Esophagus muscularis mucosa (tissue), 4 donors: Measurements from ENCODE around the gene WNT3. TPM values are rescaled to one million over a fixed set of nuclear protein-coding genes. Genes with fewer than 3 reads are reported as not detected.

Experiments used
- DNase-seq: peaks from one replicate; pipeline ENCODE4 v3.0.0-alpha.2; 2017; ENCODE audit errors: extremely low spot score
- H3K27ac ChIP-seq, 4 donors: fragments of 200-600 bp; sonication (generic); replicated peaks in 1 of 4; 1 replicate in 3 of 4; 2 replicates in 1 of 4; pipeline ENCODE4 v1.5.1; 2016 to 2019; ENCODE audit warnings: mild to moderate bottlenecking in 1 of 4
- H3K27me3 ChIP-seq, 4 donors: fragments of 200-600 bp; sonication (generic); one replicate each; pipeline versions ENCODE4 v1.5.1 to v1.6.0; 2016 to 2019
- H3K36me3 ChIP-seq, 4 donors: fragments of 200-600 bp; sonication (generic); one replicate each; pipeline ENCODE4 v1.5.1; 2016 to 2019
- H3K4me1 ChIP-seq, 4 donors: fragments of 200-600 bp; sonication (generic); one replicate each; pipeline ENCODE4 v1.5.1; 2016 to 2019
- H3K4me3 ChIP-seq, 4 donors: fragments of 200-600 bp; sonication (generic); 1 replicate in 2 of 4; 2 replicates in 2 of 4; pipeline ENCODE4 v1.5.1; 2016 to 2019; ENCODE audit warnings: mild to moderate bottlenecking in 4 of 4, moderate library complexity in 1 of 4
- H3K9me3 ChIP-seq, 4 donors: fragments of 200-600 bp; sonication (generic); 1 replicate in 3 of 4; 2 replicates in 1 of 4; pipeline ENCODE4 v1.5.1; 2016 to 2019
- EP300 ChIP-seq: sonication (generic); formaldehyde crosslinking; IDR thresholded peaks from one replicate; pipeline ENCODE4 v1.6.1; 2017; ENCODE audit warnings: antibody characterized with exemption
- POLR2A ChIP-seq: fragments of 450-650 bp; IDR thresholded peaks from one replicate; pipeline ENCODE4 v1.6.1; 2017; ENCODE audit warnings: antibody characterized with exemption, moderate library complexity, mild to moderate bottlenecking, low read depth
- POLR2AphosphoS5 ChIP-seq, 2 donors: sonication (generic); formaldehyde crosslinking; IDR thresholded peaks; one replicate each; pipeline ENCODE4 v1.6.1; 2017; ENCODE audit warnings: antibody characterized with exemption in 2 of 2
- WGBS: methylation state at CpG from one replicate; pipeline ENCODE4 v1.1.5; 2018; 5-methylcytosine and 5-hydroxymethylcytosine counted together
- intact Hi-C: fragments of 100-400 bp; cut with DNase I; formaldehyde crosslinking; loops from one replicate; pipeline ENCODE4 v1.15.1; 2023
- total RNA-seq, 4 donors: library from RNA; depleted of rRNA; stranded (reverse); fragments of >200 nt; gene quantifications; one replicate each; pipeline versions ENCODE4 v1.1.0 to v1.2.1, GENCODE V29; 2016
- TF ChIP-seq, protein P1 (sequence below), 3 experiments: fragments of 200-600 bp in 2 of 3; fragments of 450-650 bp in 1 of 3; sonication (generic) in 2 of 3; IDR thresholded peaks; one replicate each; pipeline ENCODE4 v1.5.1; 2017 to 2019; ENCODE audit warnings: antibody characterized with exemption in 3 of 3, mild to moderate bottlenecking in 2 of 3, moderate library complexity in 1 of 3

The WNT3 gene
- total RNA-seq, 4 donors from 2014 or later = under 0.01 to 1.3 (median 1.1) TPM

DNA sequence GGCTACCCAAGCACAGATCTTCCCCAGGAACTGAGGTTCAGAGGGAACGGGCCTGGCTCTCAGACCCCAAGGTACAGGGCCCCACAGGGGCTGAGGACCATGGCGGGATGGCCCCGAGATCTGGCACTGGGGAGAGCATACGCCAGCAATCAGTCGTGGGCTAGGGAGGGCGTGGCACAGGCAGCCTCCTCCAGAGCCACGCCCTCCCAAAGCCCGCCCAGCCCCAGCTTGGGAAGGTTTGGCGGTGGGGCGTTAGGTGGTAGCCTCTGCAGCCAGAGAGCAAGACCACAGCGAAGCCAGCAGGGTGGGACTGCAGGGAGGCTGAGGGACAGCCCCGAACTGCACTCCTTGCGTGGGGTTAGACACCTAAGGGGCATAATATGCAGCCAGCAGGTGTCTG lies 44.5 kb upstream of the WNT3 start:
- Histone ChIP-seq H3K4me1 (no peaks in the 10 kb centered on the region), H3K9me3 (no peaks in the 10 kb centered on the region), H3K27ac (no peak overlapping the region), H3K27me3 (peaks cover 0 to 39% (median 0%) of the 10 kb centered on the region in 4 donors), H3K36me3 (no peaks in the 10 kb centered on the region), H3K4me3 (no peak overlapping the region)
- DNase-seq = no peak
- TF ChIP-seq EP300 (no peak), POLR2AphosphoS5 (IDR thresholded peaks at IDR 0.05) (no peak), POLR2A (no peak)
- TF ChIP-seq, protein P1, sequence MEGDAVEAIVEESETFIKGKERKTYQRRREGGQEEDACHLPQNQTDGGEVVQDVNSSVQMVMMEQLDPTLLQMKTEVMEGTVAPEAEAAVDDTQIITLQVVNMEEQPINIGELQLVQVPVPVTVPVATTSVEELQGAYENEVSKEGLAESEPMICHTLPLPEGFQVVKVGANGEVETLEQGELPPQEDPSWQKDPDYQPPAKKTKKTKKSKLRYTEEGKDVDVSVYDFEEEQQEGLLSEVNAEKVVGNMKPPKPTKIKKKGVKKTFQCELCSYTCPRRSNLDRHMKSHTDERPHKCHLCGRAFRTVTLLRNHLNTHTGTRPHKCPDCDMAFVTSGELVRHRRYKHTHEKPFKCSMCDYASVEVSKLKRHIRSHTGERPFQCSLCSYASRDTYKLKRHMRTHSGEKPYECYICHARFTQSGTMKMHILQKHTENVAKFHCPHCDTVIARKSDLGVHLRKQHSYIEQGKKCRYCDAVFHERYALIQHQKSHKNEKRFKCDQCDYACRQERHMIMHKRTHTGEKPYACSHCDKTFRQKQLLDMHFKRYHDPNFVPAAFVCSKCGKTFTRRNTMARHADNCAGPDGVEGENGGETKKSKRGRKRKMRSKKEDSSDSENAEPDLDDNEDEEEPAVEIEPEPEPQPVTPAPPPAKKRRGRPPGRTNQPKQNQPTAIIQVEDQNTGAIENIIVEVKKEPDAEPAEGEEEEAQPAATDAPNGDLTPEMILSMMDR (IDR thresholded peaks at IDR 0.05) = no peak
- 38% methylated on average over 9 of the region's 13 CpGs for WGBS
- intact Hi-C loops = no loop called here

DNA sequence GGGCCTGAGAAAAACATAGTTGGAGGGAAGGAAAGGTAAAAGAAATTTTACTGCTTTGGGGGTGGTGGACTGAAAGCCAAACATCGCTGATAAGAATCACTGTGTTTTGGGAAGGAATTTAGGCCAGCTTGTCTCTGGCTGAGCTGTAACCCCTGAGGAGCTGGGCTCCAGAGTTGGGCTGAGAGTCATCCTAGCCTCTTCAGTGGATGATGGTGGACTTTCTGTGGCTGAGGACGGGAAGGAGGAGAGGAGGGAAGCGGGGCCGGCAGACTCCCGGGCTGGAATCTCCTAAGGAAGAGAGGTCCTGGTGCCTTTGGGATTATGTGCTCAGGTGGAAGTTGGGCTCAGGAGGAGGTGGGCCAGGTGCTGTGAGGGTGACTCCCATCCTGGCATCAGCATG lies 41.5 kb upstream of the WNT3 start:
- WGBS = 80% methylated on average over 5 of the region's 5 CpGs
- no peaks in the 10 kb centered on the region for H3K4me1 ChIP-seq
- no peaks in the 10 kb centered on the region for H3K9me3 ChIP-seq
- no peak for DNase-seq
- H3K27ac ChIP-seq = no peak overlapping the region
- TF ChIP-seq, protein P1 (IDR thresholded peaks at IDR 0.05) = no peak
- no peak for TF ChIP-seq EP300
- no peak for TF ChIP-seq POLR2A
- no peak for TF ChIP-seq POLR2AphosphoS5 (IDR thresholded peaks at IDR 0.05)
- no peaks in the 10 kb centered on the region for H3K36me3 ChIP-seq
- peaks cover 0 to 39% (median 0%) of the 10 kb centered on the region in 4 donors for H3K27me3 ChIP-seq
- H3K4me3 ChIP-seq = no peak overlapping the region
- intact Hi-C loops = no loop called here

DNA sequence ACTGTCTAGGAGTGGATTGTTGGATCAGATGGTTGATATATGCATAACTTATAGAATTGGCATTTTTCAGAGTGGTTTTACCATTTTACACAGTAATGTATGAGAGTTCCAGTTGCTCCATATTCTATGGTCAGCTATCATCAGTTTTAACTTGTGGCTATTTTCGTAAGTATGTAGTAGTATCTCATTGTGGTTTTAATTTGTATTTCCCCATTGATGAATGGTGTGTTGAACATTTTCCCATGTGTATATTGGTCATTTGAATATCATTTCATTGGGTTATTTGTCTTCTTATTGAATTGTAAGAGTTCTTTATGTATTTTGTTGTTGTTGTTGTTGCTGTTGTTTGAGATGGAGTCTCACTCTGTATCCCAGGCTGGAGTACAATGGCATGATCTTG lies 39.1 kb upstream of the WNT3 start:
- Histone ChIP-seq H3K4me1 (no peaks in the 10 kb centered on the region), H3K27ac (no peak overlapping the region), H3K36me3 (no peaks in the 10 kb centered on the region), H3K4me3 (no peak overlapping the region), H3K9me3 (no peaks in the 10 kb centered on the region), H3K27me3 (peaks cover 0 to 41% (median 4%) of the 10 kb centered on the region in 4 donors)
- 100% methylated on average over 1 of the region's 1 CpG for WGBS
- intact Hi-C loops = no loop called here
- no peak for TF ChIP-seq POLR2A
- TF ChIP-seq POLR2AphosphoS5 (IDR thresholded peaks at IDR 0.05) = no peak
- TF ChIP-seq, protein P1 (IDR thresholded peaks at IDR 0.05) = no peak
- no peak for TF ChIP-seq EP300
- no peak for DNase-seq

DNA sequence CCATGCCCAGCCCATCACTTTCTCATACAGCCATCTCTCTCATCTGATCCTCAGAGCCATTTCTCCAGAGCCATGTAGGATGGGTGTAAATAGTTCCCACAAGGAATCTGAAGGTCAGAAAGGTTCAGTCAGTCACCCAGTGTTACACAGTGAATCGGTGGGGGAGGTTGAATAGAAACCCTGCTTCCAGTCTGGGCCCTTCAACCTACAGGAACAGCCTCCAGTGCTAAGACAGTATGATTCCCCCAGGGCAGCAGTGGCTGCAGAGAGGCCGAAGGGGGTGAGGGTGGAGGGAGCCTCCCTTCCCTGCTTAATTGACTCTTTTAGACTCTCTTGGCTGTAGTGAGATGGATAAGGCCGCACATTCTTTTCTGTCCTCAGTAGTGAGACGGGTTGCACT lies 36.5 kb upstream of the WNT3 start:
- no peaks in the 10 kb centered on the region for H3K9me3 ChIP-seq
- WGBS = 84% methylated on average over 4 of the region's 4 CpGs
- H3K27me3 ChIP-seq = peaks cover 0 to 62% (median 22%) of the 10 kb centered on the region in 4 donors
- no peaks in the 10 kb centered on the region for H3K36me3 ChIP-seq
- no peak for TF ChIP-seq EP300
- no peak for TF ChIP-seq POLR2AphosphoS5 (IDR thresholded peaks at IDR 0.05)
- TF ChIP-seq, protein P1 (IDR thresholded peaks at IDR 0.05) = no peak
- TF ChIP-seq POLR2A = no peak
- no peak overlapping the region for H3K27ac ChIP-seq
- no peak for DNase-seq
- H3K4me1 ChIP-seq = peaks cover 6 to 17% (median 15%) of the 10 kb centered on the region in 4 donors
- intact Hi-C loops = no loop called here
- H3K4me3 ChIP-seq = no peak overlapping the region

DNA sequence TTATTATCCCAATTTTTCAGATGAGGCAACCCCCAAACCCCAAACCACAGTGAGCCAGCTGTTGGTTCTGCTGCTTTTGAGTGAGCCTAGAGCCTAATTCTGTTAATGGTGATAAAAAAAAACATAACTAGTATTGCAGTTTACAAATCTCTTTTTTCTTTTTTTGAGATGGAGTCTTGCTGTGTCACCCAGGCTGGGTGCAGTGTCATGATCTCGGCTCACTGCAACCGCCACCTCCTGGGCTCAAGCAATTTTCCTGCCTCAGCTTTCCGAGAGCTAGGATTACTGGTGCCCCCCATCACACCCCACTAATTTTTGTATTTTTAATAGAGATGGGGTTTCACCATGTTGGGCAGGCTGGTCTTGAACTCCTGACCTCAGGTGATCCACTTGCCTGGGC lies 36.0 kb upstream of the WNT3 start:
- peaks cover 0 to 66% (median 23%) of the 10 kb centered on the region in 4 donors for H3K27me3 ChIP-seq
- WGBS = 100% methylated on average over 3 of the region's 3 CpGs

More for the DNA sequence above, 36.0 kb upstream of the WNT3 start:
- intact Hi-C loops = no loop called here
- peaks cover 6 to 17% (median 15%) of the 10 kb centered on the region in 4 donors for H3K4me1 ChIP-seq
- TF ChIP-seq POLR2AphosphoS5 (IDR thresholded peaks at IDR 0.05) = no peak
- no peaks in the 10 kb centered on the region for H3K36me3 ChIP-seq
- no peak overlapping the region for H3K27ac ChIP-seq
- H3K4me3 ChIP-seq = no peak overlapping the region
- no peak for DNase-seq
- H3K9me3 ChIP-seq = no peaks in the 10 kb centered on the region
